HEK293 (cell line): Measurements from ENCODE around the gene TET1.

Experiments used
- CTCF ChIA-PET: fragments of 350-600 bp; formaldehyde crosslinking; extraction: SDS; loops from one replicate; lab custom pipeline; 2021; ENCODE audit warnings: antibody characterized with exemption; lab: Yijun Ruan, JAX
- POLR2A ChIA-PET: fragments of 300-600 bp; formaldehyde crosslinking; extraction: SDS; loops from one replicate; lab custom pipeline; 2020; ENCODE audit warnings: antibody characterized with exemption, inconsistent platforms; lab: Yijun Ruan, JAX
- H3K27ac ChIP-seq: fragments of 200-500 bp; sonication (Bioruptor generic); 2 replicates; pipeline ENCODE4 v1.5.1; 2014; ENCODE audit warnings: low read depth, low read length, control low read depth, inconsistent platforms; ENCODE audit errors: extremely low read depth
- H3K36me3 ChIP-seq, 2 experiments: fragments of 200-500 bp in 1 of 2; sonication (Bioruptor generic) in 1 of 2; 1 replicate in 1 of 2; 2 replicates in 1 of 2; pipeline ENCODE4 v1.5.1; 2014 to 2017; ENCODE audit warnings: inconsistent platforms in 2 of 2, low read length in 2 of 2; ENCODE audit not compliant: control insufficient read depth in 2 of 2, insufficient read depth in 1 of 2
- H3K4me1 ChIP-seq: fragments of 200-500 bp; sonication (Bioruptor generic); 2 replicates; pipeline ENCODE4 v1.5.1; 2014; ENCODE audit warnings: mild to moderate bottlenecking, low read length, inconsistent platforms; ENCODE audit not compliant: control insufficient read depth, insufficient read depth
- H3K4me3 ChIP-seq: 2 replicates; pipeline ENCODE4 v1.5.1; 2011; ENCODE audit warnings: low read depth, mild to moderate bottlenecking, control low read depth, low read length, moderate library complexity
- H3K9me3 ChIP-seq: fragments of 200-500 bp; sonication (Bioruptor generic); 2 replicates; pipeline ENCODE4 v1.5.1; 2014; ENCODE audit warnings: low read depth, low read length, inconsistent platforms; ENCODE audit not compliant: control insufficient read depth, insufficient read depth
- EGR2 ChIP-seq: fragments of 450-650 bp; formaldehyde crosslinking; IDR thresholded peaks from 2 replicates; pipeline ENCODE4 v1.5.1; 2016; ENCODE audit warnings: low read depth, missing biosample characterization, missing genetic modification characterization
- ELK4 ChIP-seq: IDR thresholded peaks from 2 replicates; pipeline ENCODE4 v1.6.1; 2011; ENCODE audit warnings: mild to moderate bottlenecking, low read depth, low read length, borderline replicate concordance
- KLF16 ChIP-seq: fragments of 450-650 bp; formaldehyde crosslinking; IDR thresholded peaks from 2 replicates; pipeline ENCODE4 v1.5.1; 2017; ENCODE audit warnings: missing biosample characterization, missing genetic modification characterization
- OSR2 ChIP-seq: fragments of 450-650 bp; formaldehyde crosslinking; IDR thresholded peaks from 2 replicates; pipeline ENCODE4 v1.5.1; 2016; ENCODE audit warnings: missing biosample characterization, missing genetic modification characterization
- PRDM6 ChIP-seq: fragments of 450-650 bp; formaldehyde crosslinking; IDR thresholded peaks from 2 replicates; pipeline ENCODE4 v1.5.1; 2017; ENCODE audit warnings: missing biosample characterization, missing genetic modification characterization
- SP7 ChIP-seq: fragments of 450-650 bp; formaldehyde crosslinking; IDR thresholded peaks from 2 replicates; pipeline ENCODE4 v1.5.1; 2016; ENCODE audit warnings: missing biosample characterization, missing genetic modification characterization
- WT1 ChIP-seq: fragments of 450-650 bp; formaldehyde crosslinking; IDR thresholded peaks from 2 replicates; pipeline ENCODE4 v1.5.1; 2016; ENCODE audit warnings: missing biosample characterization, missing genetic modification characterization
- YY1 ChIP-seq: fragments of 450-650 bp; formaldehyde crosslinking; IDR thresholded peaks from 2 replicates; pipeline ENCODE4 v1.5.1; 2018; ENCODE audit warnings: missing biosample characterization, missing genetic modification characterization
- ZBTB17 ChIP-seq: fragments of 450-650 bp; formaldehyde crosslinking; IDR thresholded peaks from 2 replicates; pipeline ENCODE4 v1.5.1; 2016; ENCODE audit warnings: missing biosample characterization, missing genetic modification characterization
- ZNF121 ChIP-seq: fragments of 450-650 bp; formaldehyde crosslinking; IDR thresholded peaks from 2 replicates; pipeline ENCODE4 v1.5.1; 2016; ENCODE audit warnings: missing biosample characterization, missing genetic modification characterization
- ZNF132 ChIP-seq: fragments of 450-650 bp; formaldehyde crosslinking; IDR thresholded peaks from 2 replicates; pipeline ENCODE4 v1.5.1; 2017; ENCODE audit warnings: missing biosample characterization, missing genetic modification characterization, borderline replicate concordance
- ZNF433 ChIP-seq: fragments of 450-650 bp; formaldehyde crosslinking; IDR thresholded peaks from 2 replicates; pipeline ENCODE4 v1.5.1; 2016; ENCODE audit warnings: missing biosample characterization, missing genetic modification characterization, low read depth
- ZNF660 ChIP-seq: fragments of 450-650 bp; IDR thresholded peaks from 2 replicates; pipeline ENCODE4 v1.5.1; 2018; ENCODE audit warnings: missing biosample characterization, mild to moderate bottlenecking, missing genetic modification characterization
- TF ChIP-seq, protein P1 (sequence below): fragments of 450-650 bp; IDR thresholded peaks from 2 replicates; pipeline ENCODE4 v1.5.1; 2018; ENCODE audit warnings: missing biosample characterization, mild to moderate bottlenecking, missing genetic modification characterization
- TF ChIP-seq, protein P2 (sequence below): fragments of 450-650 bp; formaldehyde crosslinking; IDR thresholded peaks from 2 replicates; pipeline ENCODE4 v1.5.1; 2016; ENCODE audit warnings: missing biosample characterization, missing genetic modification characterization, borderline replicate concordance

Gene TET1

GRCh38 chr10:68700197-68700596 lies 140.1 kb downstream of the TET1 start:
- Histone ChIP-seq H3K4me1 (no peaks in the 10 kb centered on the region), H3K36me3 (no peaks in the 10 kb centered on the region), H3K9me3 (no peaks in the 10 kb centered on the region), H3K4me3 (no peak overlapping the region), H3K27ac (no peak overlapping the region)
- ChIA-PET CTCF (no interaction called here), POLR2A (no interaction called here)
- TF ChIP-seq EGR2 (tag by site-specific recombination) (no peak), KLF16 (tag by site-specific recombination) (no peak), ZBTB17 (tag by site-specific recombination) (peak; percentile 45; the same call in 1 of the 2 replicates), ZNF132 (tag by site-specific recombination) (no peak), OSR2 (peak; percentile 72; the same call in 1 of the 2 replicates), PRDM6 (tag by site-specific recombination) (peak; percentile 74), SP7 (tag by site-specific recombination) (peak; percentile 32; the same call in 1 of the 2 replicates), WT1 (peak; percentile 84)
- TF ChIP-seq, protein P1, sequence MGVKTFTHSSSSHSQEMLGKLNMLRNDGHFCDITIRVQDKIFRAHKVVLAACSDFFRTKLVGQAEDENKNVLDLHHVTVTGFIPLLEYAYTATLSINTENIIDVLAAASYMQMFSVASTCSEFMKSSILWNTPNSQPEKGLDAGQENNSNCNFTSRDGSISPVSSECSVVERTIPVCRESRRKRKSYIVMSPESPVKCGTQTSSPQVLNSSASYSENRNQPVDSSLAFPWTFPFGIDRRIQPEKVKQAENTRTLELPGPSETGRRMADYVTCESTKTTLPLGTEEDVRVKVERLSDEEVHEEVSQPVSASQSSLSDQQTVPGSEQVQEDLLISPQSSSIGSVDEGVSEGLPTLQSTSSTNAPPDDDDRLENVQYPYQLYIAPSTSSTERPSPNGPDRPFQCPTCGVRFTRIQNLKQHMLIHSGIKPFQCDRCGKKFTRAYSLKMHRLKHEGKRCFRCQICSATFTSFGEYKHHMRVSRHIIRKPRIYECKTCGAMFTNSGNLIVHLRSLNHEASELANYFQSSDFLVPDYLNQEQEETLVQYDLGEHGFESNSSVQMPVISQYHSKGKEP (tag by site-specific recombination) = peak; percentile 61
- TF ChIP-seq, protein P2, sequence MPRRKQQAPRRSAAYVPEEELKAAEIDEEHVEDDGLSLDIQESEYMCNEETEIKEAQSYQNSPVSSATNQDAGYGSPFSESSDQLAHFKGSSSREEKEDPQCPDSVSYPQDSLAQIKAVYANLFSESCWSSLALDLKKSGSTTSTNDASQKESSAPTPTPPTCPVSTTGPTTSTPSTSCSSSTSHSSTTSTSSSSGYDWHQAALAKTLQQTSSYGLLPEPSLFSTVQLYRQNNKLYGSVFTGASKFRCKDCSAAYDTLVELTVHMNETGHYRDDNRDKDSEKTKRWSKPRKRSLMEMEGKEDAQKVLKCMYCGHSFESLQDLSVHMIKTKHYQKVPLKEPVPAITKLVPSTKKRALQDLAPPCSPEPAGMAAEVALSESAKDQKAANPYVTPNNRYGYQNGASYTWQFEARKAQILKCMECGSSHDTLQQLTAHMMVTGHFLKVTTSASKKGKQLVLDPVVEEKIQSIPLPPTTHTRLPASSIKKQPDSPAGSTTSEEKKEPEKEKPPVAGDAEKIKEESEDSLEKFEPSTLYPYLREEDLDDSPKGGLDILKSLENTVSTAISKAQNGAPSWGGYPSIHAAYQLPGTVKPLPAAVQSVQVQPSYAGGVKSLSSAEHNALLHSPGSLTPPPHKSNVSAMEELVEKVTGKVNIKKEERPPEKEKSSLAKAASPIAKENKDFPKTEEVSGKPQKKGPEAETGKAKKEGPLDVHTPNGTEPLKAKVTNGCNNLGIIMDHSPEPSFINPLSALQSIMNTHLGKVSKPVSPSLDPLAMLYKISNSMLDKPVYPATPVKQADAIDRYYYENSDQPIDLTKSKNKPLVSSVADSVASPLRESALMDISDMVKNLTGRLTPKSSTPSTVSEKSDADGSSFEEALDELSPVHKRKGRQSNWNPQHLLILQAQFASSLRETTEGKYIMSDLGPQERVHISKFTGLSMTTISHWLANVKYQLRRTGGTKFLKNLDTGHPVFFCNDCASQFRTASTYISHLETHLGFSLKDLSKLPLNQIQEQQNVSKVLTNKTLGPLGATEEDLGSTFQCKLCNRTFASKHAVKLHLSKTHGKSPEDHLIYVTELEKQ (tag by site-specific recombination) = peak; percentile 76; the same call in 1 of the 2 replicates

DNA sequence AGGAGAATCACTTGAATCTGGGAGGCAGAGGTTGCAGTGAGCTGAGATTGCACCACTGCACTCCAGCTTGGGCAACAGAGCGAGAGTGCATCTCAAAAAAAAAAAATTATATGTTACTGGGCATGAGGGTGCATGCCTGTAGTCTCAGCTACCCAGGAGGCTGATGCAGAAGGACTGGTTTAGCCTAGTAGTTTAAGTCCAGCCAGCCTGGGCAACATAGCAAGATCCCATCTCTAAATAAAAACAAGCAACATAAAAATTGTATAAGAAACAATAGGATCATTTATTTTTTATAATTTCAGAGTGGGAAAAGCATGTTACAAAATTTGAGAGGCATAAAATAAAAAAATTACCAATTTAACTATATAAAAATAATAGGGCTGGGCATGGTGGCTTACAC lies 145.4 kb downstream of the TET1 start:
- Histone ChIP-seq H3K4me3 (no peak overlapping the region), H3K27ac (no peak overlapping the region), H3K36me3 (no peaks in the 10 kb centered on the region), H3K9me3 (no peaks in the 10 kb centered on the region), H3K4me1 (no peaks in the 10 kb centered on the region)
- TF ChIP-seq ZNF121 (tag by site-specific recombination) (peak; percentile 68; the same call in 1 of the 2 replicates), ZNF660 (tag by site-specific recombination) (no peak), ELK4 (no peak), YY1 (tag by site-specific recombination) (no peak), ZNF433 (tag by site-specific recombination) (no peak)
- ChIA-PET POLR2A (no interaction called here), CTCF (interaction anchor here (0.6 to 0.7 kb wide), 2 partner anchors 16 to 152 kb away, joined by 3 read pairs; no protein-coding TSS in a partner anchor)
